ENCODE measurements around the gene SCD5. TPM values are rescaled to one million over a fixed set of nuclear protein-coding genes. Genes with fewer than 3 reads are reported as not detected.

Gene SCD5
- total and polyA plus RNA-seq, 2 of the 8 experiments (the other 6 are each of a cell fraction or from before 2014, with no cell fraction given): 0.92 to 1.2 TPM

DNA sequence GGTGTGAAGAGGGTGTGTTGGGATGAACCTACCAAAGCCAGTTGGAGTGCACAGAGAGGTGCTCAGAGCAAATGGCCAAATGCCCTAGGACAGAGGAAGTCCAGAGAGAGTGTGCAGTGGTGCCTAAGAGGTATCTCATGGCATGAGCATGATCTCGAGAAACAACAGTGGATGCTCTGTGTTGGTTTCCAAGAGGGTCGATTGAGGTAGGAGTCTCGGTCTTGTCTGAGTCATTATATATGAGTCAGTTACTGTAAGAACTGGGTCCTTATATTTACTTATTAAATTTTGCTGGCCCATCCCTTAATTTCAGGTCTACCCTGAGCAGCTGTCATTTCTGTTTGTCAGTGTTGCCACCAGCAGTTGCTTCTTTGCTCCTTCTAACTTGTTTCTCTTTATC is 150.2 kb downstream of the SCD5 start:
- POLR2A ChIA-PET (ENCODE audit: partially characterized antibody): no interaction called here
- 55% methylated on average over 3 of the region's 3 CpGs; no CpG with 5 or more reads in 1 of the 2 experiments for WGBS, 2 experiments (ENCODE audit: extremely low coverage in 1 of 2, insufficient coverage in 1 of 2, insufficient read length in 1 of 2, insufficient replicate concordance in 2 of 2, low coverage in 1 of 2, low lambda C conversion rate in 2 of 2, missing lambda C conversion rate in 1 of 2)
- CTCF ChIA-PET (ENCODE audit: partially characterized antibody): interaction anchor here (0.5 to 1.1 kb wide), 2 partner anchors 124 to 196 kb away, joined by 3 to 4 read pairs; no protein-coding TSS in a partner anchor

More for the DNA sequence above, 150.2 kb downstream of the SCD5 start:
- Histone ChIP-seq H3K4me1 (replicated peaks in 1 of 4; ENCODE audit: control insufficient read depth in 3 of 4, insufficient read depth in 4 of 4, low read length in 3 of 4) (no peaks in the 10 kb centered on the region), H3K79me2 (ENCODE audit: control insufficient read depth in 1 of 2, insufficient read depth in 2 of 2, low read length in 2 of 2) (no peaks in the 10 kb centered on the region), H2BK20ac (ENCODE audit: low read length) (no peak overlapping the region), H3K4me3 (ENCODE audit: extremely low read depth in 1 of 4, insufficient read depth in 2 of 4, low read depth in 3 of 4, low read length in 4 of 4) (no peak overlapping the region), H3K36me3 (ENCODE audit: control insufficient read depth in 2 of 4, insufficient read depth in 4 of 4, low read length in 3 of 4) (no peaks in the 10 kb centered on the region), H2BK15ac (ENCODE audit: low read length) (no peak overlapping the region), H3K56ac (replicated peaks; ENCODE audit: insufficient read length, low read depth, low read length) (no peak overlapping the region), H3K23ac (ENCODE audit: insufficient read length) (no peak overlapping the region), H3K9me3 (ENCODE audit: insufficient read depth in 2 of 2, low read depth in 1 of 2, low read length in 1 of 2) (no peaks in the 10 kb centered on the region), H3K27ac (ENCODE audit: low read depth, low read length) (no peak overlapping the region), H3K4me2 (ENCODE audit: insufficient read depth in 1 of 2, low read depth in 2 of 2, low read length in 2 of 2) (no peak overlapping the region), H2AFZ (ENCODE audit: low read length) (no peak overlapping the region), H4K8ac (ENCODE audit: extremely low read depth, insufficient read depth, low read length) (no peak overlapping the region), H3K4ac (replicated peaks; ENCODE audit: insufficient read length, low read depth, low read length) (no peak overlapping the region), H4K91ac (replicated peaks; ENCODE audit: insufficient read length, low read length) (no peak overlapping the region), H3K27me3 (replicated peaks in 1 of 4; ENCODE audit: control insufficient read depth in 3 of 4, extremely low read depth in 1 of 4, insufficient read depth in 3 of 4, low read length in 3 of 4) (no peaks in the 10 kb centered on the region), H3K79me1 (ENCODE audit: low read depth, low read length) (no peaks in the 10 kb centered on the region), H4K5ac (ENCODE audit: insufficient read length, low read depth, low read length) (no peak overlapping the region), H3K9ac (replicated peaks in 1 of 4; ENCODE audit: extremely low read depth in 1 of 4, low read depth in 3 of 4, low read length in 3 of 4) (no peak overlapping the region), H4K20me1 (replicated peaks in 1 of 2; ENCODE audit: control insufficient read depth in 1 of 2, insufficient read depth in 2 of 2, low read length in 2 of 2) (no peaks in the 10 kb centered on the region), H2BK12ac (ENCODE audit: low read depth, low read length) (no peak overlapping the region), H2BK5ac (ENCODE audit: low read depth, low read length) (no peak overlapping the region), H3K23me2 (ENCODE audit: low read depth, low read length) (no peaks in the 10 kb centered on the region; the same call in 1 of the 2 replicates), H3K14ac (ENCODE audit: insufficient read length) (no peak overlapping the region), H2AK5ac (ENCODE audit: low read depth, low read length) (no peak overlapping the region), H2BK120ac (replicated peaks; ENCODE audit: low read depth, low read length) (no peak overlapping the region), H3K18ac (ENCODE audit: extremely low read depth, low read length) (no peak overlapping the region)
- no peak for FAIRE-seq
- no peak for TF ChIP-seq SP1 (IDR thresholded peaks at IDR 0.05; ENCODE audit: low read depth, low read length)
- no peak for TF ChIP-seq NANOG (IDR thresholded peaks at IDR 0.05; ENCODE audit: insufficient read depth, low read depth, low read length, poor library complexity, severe bottlenecking)
- TF ChIP-seq CBX5 (IDR thresholded peaks at IDR 0.05; ENCODE audit: low read depth, low read length): no peak
- no peak for TF ChIP-seq TEAD4 (IDR thresholded peaks at IDR 0.05; ENCODE audit: low read depth, low read length)
- no peak for TF ChIP-seq BCL11A (IDR thresholded peaks at IDR 0.05; ENCODE audit: low read depth in 2 of 2, low read length in 2 of 2)
- TF ChIP-seq SUZ12 (IDR thresholded peaks at IDR 0.05; ENCODE audit: low read length): no peak
- TF ChIP-seq TCF12 (IDR thresholded peaks at IDR 0.05; ENCODE audit: low read depth, low read length): no peak
- DNase-seq (ENCODE audit: low read depth in 1 of 2, low spot score in 2 of 2): no peak
